B cell (primary cell): ENCODE measurements around the gene SH3RF3.

Source experiments
- CTCF ChIP-seq: fragments of 200-600 bp; IDR thresholded peaks from one replicate; pipeline ENCODE4 v1.8.0; 2022; ENCODE audit warnings: antibody characterized with exemption, mild to moderate bottlenecking
- EZH2 ChIP-seq: IDR thresholded peaks from 2 replicates; pipeline ENCODE4 v1.6.1; 2012; ENCODE audit warnings: borderline replicate concordance, low read depth, mild to moderate bottlenecking, moderate library complexity, low read length; ENCODE audit not compliant: insufficient read depth, poor library complexity, severe bottlenecking

GRCh38 chr2:109150559-109150958 is 21.6 kb downstream of the SH3RF3 start:
- TF ChIP-seq CTCF (no peak), EZH2 (no peak)
